Sigmoid colon (tissue), 4 donors: ENCODE data around the gene PTPRN.

Experiments
- EP300 ChIP-seq, 4 donors: sonication (generic); formaldehyde crosslinking; IDR thresholded peaks; one replicate each; pipeline ENCODE4 v1.6.1; 2017; ENCODE audit warnings: antibody characterized with exemption in 4 of 4
- POLR2A ChIP-seq, 2 donors: fragments of 450-650 bp; IDR thresholded peaks; one replicate each; pipeline ENCODE4 v1.6.1; 2016; ENCODE audit warnings: antibody characterized with exemption in 2 of 2, mild to moderate bottlenecking in 2 of 2, moderate library complexity in 2 of 2
- POLR2AphosphoS5 ChIP-seq, 4 donors: sonication (generic); formaldehyde crosslinking; IDR thresholded peaks; one replicate each; pipeline ENCODE4 v1.6.1; 2017; ENCODE audit warnings: antibody characterized with exemption in 4 of 4
- TF ChIP-seq, protein P1 (sequence below), 4 experiments: fragments of 450-650 bp in 3 of 4; fragments of 200-600 bp in 1 of 4; IDR thresholded peaks; one replicate each; pipeline ENCODE4 v1.5.1; 2016 to 2019; ENCODE audit warnings: antibody characterized with exemption in 4 of 4, mild to moderate bottlenecking in 3 of 4, moderate library complexity in 2 of 4

DNA sequence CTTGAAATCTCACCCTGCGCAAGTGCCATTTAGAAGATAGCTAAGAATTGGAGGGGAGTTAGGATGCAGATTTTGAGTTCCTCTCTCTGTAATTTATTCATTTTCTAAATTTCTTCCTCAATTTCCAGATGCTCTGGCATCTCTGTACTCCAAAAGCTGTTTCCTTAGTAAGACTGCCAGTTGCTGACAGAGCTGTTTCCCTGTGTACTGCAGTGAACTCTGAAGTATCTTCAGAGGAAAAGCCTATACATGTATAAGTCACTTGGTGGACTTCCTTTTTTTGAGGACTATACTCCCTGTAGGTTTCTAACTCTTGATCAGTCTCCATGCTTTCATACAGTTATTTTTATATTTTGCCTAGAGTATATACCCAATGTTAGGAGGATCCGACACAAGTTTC, 24.9 kb upstream of the PTPRN start:
- TF ChIP-seq, protein P1, sequence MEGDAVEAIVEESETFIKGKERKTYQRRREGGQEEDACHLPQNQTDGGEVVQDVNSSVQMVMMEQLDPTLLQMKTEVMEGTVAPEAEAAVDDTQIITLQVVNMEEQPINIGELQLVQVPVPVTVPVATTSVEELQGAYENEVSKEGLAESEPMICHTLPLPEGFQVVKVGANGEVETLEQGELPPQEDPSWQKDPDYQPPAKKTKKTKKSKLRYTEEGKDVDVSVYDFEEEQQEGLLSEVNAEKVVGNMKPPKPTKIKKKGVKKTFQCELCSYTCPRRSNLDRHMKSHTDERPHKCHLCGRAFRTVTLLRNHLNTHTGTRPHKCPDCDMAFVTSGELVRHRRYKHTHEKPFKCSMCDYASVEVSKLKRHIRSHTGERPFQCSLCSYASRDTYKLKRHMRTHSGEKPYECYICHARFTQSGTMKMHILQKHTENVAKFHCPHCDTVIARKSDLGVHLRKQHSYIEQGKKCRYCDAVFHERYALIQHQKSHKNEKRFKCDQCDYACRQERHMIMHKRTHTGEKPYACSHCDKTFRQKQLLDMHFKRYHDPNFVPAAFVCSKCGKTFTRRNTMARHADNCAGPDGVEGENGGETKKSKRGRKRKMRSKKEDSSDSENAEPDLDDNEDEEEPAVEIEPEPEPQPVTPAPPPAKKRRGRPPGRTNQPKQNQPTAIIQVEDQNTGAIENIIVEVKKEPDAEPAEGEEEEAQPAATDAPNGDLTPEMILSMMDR (IDR thresholded peaks at IDR 0.05) = no peak
- TF ChIP-seq POLR2AphosphoS5 (IDR thresholded peaks at IDR 0.05) (no peak), POLR2A (IDR thresholded peaks at IDR 0.05) (no peak), EP300 (IDR thresholded peaks at IDR 0.05) (no peak)
